HG03108 (cell line): ENCODE results near the gene ESRP2.

Experiments used
- ATAC-seq: cut with Tn5 transposase; IDR thresholded peaks from one replicate; pipeline ENCODE4 v1.9.1; 2021; ENCODE audit warnings: moderate library complexity; ENCODE audit not compliant: unreplicated experiment

Gene ESRP2

DNA sequence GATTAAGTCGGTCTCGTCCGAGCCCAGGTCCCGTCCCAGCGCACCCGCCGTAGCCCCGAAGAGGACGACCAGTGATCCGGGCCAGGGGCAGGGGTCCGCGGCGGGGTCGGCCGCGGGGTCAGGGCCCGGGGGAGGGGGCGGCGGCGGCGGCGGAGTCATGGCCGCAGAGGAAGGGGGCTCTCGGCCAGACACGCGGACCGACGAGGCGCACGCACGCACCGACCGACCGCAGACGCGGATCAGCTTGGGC is at the start of gene ESRP2:
TSS of gene ESRP2 (minus strand) at position 241 of the 250 bp plus-strand sequence. CDS start at position 159, 82 bp downstream.
- no peak for ATAC-seq

DNA sequence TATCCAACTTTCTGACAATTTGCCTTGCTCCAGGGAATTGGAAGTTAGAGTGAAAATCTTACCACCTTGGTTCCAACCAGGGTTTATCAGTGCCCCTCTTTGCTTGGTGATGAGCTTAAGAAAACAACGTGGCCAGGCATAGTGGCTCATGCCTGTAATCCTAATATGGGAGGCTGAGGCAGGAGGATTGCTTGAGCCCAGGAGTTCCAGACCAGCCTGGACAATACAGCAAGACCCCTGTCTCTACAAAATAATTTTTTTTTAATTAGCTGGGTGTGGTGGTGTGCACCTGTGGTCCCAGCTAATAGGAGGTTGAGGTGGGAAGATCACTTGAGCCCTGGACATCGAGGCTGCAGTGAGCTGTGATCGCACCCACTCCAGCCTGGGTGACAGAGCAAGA is 49.8 kb upstream of the ESRP2 start:
- ATAC-seq, result no peak

DNA sequence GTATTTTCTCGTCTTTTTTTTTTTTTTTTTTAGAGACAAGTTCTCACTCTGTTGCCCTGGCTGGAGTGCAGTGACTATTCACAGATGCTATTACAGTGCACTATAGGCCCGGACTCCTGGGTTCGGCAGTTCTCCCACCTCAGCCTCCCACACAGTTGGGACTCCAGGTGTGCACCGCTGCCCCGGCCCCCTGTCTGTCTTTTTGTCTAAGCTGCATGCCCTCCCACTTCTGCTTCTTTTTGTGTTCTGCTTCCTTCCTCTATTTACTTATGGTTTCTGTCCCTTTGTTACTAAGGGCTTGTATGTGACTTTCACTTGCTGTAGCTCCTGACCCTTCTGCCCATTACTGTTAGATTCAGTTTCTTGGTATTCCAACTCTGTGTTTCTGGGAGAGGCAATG is 48.9 kb upstream of the ESRP2 start:
- peak; percentile 37 for ATAC-seq

DNA sequence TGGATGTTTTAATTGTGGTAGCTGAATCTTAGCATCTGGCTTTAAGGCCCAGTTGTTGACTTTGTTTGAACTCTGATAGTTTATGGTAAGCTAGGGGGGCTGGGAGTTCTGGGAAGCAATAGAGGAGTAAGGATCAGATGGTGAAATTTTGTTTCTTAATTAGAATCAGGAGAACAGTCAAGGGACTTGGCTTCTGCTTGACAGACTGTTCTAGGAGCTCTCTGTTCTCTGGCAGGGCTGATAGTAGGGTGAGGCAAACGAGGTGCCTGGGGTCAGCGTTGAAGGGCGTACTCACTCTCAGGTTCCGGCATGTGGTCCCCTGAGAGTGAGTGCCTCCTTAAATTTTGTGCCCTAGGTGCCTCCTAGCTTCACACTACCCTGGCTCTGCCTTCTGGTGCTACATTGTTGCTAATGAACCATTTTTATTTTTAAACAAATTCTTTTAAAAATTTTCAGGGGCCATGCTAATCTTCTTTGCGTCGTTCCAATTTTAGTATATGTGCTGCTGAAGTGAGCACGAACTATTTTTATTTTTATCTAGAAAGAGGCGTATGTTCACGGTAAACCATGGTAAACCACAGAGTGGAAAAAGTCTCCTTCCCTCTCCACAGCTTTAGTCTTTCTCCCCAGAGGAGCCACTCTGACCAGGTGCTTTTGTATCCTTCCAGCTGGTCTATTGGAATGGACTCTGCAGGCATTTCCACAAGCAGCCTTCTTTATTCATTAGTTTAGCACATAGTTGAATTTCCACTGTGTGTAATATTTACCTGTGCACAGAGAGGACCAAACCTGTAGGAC is 48.1 kb upstream of the ESRP2 start:
- no peak for ATAC-seq

DNA sequence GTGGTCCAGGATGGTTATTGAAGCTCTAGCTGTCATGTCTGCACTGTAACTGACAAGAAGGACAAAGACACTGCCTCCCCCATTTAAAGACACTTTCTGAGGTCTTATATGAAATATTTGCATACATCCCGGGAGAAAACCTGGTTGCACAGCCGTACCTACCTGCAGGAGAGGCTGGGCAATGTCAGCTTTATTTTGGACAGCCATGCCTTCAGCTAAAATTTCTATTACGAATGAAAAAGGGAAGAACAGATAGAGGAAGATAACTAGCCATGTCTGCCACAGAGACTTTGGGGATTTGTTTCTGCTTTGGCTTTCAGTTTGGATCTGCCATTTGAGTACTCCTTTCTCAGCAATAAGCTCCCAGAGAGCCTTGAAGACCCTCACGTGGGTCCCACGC is 47.4 kb upstream of the ESRP2 start:
- ATAC-seq, result no peak

DNA sequence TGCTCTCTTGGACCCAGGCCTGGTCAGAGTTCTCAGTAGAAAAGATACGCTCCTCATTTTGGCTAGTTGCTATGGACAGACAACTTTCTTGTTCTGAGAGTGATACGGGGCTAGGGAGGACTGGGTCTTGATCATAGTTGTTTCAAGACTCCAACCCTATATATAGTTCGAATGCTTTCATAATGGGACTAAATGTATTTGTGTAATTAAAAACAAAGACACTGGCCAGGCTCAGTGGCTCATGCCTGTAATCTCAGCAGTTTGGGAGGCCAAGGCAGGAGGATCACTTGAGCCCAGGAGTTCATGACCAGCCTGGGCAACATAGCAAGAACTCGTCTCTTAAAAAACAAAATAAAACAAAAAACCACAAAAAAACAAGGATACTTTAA is 46.1 kb upstream of the ESRP2 start:
- ATAC-seq, result no peak

DNA sequence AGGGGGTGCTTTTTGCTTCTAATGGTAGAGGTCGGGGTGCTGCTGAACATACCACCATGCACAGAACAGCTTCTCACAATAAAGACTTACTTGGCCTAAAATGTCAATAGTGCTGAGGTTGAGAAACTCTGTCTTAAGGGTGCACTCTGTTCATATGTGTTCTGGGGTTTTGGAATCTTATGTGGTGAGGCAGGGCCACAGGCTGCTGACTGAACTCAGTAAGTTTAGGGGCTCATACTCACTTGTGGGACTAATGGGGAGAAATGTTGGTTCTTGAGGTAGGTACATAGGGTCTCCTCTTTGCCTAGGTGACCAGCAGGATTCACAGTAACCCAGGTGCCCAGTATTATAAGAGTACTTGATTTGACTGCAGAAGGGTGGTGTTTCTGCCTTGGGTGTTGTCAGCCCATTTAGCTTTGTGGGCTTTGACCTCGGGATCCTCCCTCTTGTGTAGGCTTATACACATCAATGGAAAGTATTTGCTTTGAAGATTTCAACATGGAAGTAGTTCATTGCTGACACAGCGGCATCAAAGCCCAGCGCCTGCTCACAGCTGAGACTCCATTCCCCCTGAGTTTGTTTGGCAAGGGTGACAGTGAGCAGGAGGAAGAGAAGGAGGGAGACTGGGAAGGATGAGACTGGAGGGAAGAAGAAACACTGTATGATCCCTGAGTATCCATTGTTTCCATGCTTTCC is 45.6 kb upstream of the ESRP2 start:
- no peak for ATAC-seq

DNA sequence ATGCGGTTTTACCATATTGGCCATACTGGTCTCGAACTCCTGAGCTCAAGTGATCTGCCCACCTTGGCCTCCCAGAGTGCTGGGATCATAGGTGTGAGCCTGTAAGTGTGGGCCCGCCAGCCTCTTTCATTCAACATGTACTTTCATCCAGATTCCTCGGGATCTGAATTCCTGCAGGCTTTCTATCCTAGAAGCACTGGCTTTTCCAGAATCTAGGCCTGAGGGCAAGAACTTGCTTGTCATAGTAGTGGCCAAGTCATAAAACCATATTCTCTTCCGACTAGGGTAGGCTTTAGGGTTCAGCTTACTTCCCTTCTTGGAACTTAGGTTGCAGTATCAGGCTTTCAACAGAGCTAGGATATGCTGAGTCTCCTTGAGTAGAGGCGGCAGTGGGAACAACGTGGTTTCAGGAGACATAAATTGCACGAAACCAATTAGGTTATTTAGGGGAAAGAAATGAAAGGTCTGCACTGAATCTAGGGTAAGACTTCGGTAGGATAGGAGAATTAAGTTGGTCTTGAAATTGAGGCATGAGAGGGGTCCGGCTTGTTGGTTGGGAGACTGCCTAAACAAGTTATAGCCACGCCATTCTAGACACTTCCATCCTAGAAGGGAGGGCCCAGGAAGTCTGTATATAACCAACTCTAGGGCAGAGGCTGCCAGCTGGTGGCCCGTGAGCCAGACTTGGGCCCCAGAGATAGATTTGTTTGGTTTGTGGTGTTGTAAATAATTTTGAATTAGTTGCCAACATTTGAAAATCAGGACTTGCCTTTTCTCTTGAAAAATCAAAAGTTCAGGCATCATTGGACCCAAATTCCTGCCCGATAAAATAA is 44.0 kb upstream of the ESRP2 start:
- ATAC-seq, result no peak

DNA sequence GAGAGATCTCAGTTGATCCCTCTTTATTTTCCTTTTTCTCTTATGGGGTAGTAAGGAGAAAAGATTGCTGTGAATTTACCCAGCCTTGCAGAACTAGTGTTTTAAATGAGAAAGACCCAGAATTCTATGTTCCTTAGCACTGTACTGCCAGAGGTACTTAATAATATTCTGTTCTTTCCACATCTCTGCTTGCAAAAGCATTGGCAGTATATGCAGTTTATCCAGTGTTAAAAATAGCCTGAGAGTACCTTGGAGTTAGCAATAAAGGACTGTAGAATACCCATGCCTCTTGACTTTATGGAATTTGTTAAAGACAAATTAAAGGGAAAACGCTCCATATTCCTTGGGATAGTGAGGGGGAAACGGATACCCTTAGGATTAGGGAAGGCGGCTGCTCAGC is 40.3 kb upstream of the ESRP2 start:
- ATAC-seq, result no peak

DNA sequence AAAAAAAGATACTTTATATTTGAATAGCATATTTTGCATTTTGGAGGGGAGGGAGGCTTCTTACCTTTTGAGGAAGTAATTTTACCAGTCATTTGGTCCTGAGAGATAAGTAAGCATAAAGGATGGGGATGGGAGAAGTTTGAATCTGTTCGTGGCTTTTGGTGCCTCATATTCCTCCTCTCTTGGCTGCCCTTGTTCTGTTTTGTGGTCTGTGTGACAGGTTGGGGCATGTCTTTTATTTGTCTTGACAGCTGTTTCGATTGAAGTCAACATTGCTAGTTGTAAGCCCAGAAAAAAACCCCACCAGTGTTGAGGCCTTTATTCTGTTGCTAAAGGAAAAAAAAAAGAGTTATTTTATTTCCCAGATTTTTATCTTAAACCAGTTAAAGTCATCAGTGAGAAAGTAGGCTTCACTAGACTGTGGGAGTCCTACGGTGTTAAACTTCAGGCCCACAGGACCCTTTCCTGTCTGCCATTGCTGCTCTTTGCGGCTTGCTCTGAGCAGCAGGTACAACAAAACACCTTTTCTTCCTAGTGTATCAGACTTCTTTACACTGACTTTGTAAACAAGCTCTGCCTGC is 39.8 kb upstream of the ESRP2 start:
- peak; percentile 54 for ATAC-seq

DNA sequence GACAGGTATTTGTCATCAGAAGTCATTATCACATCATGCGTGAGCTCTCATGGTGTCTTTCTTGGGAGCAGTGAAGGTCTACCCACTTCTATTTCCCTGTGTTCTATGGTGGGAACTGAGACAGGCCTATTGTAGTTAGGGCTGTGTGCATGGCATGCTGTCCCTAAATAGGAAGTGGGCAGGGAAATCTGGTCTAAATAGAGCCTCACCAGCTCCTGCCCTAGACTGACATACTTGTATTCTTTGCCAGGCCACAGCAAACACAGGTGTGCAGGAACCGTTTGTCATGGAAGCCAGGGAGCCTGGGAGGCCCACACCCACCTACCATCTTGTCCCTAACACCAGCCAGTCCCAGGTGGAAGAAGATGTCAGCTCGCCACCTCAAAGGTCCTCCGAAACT is 38.5 kb upstream of the ESRP2 start:
- ATAC-seq, result no peak

DNA sequence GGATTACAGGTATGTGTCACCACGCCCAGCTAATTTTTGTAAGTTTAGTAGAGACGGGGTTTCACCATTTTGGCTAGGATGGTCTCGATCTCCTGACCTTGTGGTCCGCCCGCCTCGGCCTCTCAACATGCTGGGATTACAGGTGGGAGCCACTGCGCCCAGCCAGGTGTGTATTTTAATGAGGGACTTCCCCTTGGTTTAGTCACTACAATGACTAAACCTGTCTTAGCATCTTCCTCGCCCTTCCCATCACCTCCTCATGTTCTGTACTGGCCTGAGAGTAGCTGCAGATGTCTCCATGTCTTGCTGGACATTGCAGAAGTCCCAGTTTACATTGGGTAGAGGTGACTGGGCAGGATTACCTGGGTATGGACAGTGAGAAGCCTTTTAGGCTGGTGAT is 38.0 kb upstream of the ESRP2 start:
- ATAC-seq, result no peak

DNA sequence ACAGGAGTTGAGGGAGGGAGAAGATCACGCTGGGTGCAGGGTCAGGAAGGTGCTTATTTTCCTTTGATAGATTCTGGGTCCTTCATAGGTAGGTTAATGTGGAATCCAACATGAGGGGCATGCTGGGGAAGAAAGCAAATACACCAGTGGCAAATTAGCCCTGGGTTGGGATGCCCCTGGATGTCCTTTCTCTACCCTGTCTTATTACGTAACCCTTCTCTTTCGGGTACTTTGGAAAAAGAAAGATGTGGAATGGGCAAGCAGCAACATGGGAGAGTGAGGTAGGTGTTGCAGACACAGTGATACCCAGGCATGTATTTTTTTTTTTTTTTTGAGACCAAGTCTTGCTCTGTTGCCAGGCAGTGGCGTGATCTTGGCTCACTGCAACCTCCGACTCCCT is 37.5 kb upstream of the ESRP2 start:
- no peak for ATAC-seq

DNA sequence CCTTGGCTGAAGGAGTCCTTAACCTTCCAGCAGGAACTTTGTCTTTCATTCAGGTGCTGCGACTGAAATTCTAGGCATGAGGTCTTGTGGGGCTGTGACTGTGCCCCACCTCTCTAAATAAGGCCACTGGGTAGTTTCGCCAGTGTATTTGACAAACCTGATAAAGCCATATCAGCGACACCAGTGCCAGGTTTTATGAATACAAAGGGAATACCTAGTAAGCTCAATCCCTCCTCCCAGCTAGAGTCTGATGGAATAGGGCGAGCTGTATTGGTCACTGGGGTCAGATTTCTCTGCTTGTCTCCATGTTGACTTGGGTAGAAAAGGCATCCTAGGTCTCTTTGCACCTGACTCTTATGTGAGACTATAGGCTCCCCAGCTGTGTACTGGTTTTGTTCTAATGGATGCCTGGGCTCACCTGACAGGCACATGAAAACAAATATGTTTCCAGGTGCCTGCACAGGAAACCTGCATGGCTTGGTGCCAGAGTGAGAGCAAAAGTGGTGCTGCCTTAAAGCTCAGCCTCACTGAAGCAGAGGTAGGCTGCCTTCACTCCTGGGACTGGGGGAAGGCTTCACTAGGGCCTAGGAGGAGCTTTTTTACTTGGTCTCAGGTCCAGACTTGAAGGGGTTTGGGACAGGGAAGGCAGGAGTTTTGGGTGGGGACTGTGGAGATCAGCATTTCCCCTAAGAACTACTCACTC is 36.7 kb upstream of the ESRP2 start:
- ATAC-seq, result no peak

DNA sequence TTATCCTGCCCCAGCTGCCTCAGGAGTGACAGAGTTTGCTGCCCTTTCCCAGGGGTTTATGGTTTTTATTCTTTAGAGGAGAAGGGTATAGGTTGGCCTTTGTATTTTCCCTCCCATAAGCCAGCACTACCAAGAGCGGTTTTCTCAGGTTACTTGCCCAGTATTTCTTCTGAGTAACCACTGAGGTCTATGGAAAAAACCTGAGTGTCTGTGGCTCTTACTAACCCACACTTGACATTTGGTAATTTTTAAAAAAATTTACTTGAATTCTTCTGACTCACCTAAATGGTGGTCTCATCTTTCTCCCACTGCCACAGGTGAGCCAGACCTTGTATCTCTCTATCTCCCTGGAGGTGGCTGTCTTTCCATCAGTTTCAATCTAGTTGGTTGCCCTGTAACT is 34.4 kb upstream of the ESRP2 start:
- ATAC-seq, result no peak

DNA sequence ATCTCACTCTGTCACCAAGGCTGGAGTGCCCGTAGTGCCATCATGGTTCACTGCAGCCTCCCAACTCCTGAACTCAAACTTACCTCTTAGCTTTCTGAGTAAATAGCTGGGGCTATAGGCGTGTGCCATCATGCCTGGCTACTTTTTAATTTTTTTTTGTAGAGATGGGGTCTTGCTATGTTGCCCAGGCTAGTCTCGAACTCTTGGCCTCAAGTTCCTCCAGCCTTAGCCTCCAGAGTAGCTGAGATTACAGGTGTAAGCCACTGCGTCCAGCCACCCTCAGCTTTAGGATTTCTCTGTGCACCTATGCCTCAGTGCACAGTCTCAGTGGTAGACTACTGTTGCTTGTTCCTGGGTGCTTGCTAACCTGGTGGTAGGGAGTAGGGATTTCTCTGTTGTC is 33.9 kb upstream of the ESRP2 start:
- ATAC-seq, result no peak

DNA sequence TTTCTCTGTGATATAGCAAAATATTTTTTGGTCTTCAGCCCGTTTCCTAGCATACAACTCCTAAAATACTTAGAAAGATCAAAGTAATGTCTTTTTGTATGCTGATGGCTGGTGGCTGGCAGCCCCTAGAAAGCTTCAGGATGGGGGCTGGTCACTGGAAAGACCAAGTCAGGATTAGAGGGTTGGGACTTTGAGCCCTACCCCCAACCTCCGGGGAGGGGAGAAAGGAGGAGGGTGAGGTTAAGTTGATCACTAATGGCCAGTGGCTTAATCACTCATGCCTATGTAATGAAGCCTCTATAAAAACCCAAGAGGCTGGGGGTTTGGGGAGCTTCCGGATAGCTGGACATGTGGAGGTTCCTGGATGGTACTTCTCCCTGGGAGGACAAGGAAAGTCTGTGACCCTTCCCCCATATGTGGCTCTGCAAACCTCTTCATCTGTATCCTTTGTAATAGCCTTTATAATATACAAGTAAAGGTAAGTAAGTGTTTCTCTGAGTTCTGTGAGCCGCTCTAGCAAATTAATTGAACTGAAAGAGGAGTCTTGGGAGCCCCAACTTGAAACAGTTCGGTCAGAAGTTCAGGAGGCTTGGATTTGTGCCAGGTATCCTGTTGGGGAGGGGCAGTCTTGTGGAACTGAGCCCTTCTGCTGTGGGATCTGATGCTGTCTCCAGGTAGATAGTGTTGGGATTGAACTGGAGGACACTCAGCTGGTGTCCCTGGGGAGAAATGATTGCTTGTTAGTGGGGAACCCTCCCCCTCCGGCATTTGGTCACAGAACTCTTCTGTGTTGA is 31.9 kb upstream of the ESRP2 start:
- no peak for ATAC-seq

DNA sequence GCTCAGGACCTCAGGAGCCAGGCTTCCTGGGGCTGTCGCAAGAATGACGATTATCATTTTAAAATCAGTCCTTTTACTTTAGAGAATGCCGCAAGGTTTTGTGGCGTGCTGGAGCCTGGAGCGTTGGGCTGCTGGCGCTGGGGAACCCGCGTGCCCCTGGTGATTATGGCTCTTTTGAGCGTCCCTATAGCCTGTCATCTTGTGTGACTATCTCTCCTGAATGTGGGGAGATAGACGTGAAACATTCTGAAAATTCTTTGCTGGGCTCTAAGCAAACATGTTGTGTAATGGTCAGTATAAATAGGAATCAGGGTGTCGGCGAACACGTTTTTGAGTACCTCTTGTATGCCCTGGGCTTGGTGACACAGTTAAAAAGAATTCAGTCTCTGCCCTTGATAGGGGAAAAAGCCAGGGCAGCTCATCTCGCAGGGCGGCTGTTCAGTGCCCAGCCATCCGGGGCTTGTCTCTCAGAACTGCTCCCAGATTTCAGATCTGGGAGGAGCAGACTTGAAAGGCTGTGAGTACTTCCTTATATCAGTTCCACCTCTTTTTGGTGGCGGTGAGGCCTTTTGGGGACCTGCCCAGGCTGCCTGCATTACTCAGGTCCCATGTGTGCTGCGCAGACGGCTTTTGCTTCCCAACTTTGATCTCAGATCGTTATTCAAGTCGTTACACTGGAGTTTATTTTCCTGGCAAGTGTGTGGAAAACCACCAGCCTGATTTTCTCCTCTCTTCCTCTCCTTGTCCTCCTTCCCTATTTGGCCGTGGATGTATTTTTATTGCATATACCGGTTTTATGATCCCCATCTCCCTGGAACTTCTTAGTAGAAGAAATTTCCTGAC is 29.4 kb upstream of the ESRP2 start:
- ATAC-seq, result no peak
